Retinal pigment epithelial cell (primary cell): Measurements from ENCODE around the gene TNFRSF11A.

Source experiments
- DNase-seq: peaks from one replicate; pipeline ENCODE4 v3.0.0-alpha.2; 2010; ENCODE audit warnings: low read depth
- H3K4me3 ChIP-seq: 2 replicates; pipeline ENCODE4 v1.5.1; 2011; ENCODE audit warnings: mild to moderate bottlenecking, low read length, control low read depth, moderate library complexity
- TF ChIP-seq, protein P1 (sequence below): conservative IDR thresholded peaks from 2 replicates; pipeline ENCODE4 v1.5.1; 2011; ENCODE audit warnings: low read depth, low read length, control low read depth, inconsistent platforms

Gene TNFRSF11A

DNA sequence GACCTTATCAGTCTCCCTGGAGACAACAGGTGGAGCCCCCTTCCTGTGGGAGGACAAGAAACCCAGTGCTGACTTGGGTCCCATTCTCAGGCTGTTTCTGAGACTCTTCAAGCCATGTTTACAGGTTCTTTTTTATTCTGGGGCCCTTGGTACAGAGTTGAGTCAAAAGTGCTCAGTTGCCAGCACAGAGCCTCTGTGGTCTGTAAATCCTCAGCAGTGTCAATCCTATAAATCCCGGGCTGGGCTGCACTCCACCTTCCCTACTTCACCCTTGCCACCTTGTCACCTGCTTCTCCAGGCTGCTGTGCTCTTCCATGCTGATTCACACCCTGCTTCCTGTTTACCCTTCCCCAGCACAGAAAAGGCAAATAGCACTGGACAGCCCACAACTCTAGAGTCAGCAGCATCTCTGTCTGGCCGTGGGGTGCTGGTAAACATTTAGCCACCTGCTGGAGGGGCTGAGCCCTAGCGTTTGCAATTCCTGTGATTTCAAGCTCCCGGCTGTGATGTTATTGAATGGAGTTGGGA, 74.7 kb downstream of the TNFRSF11A start:
- TF ChIP-seq, protein P1, sequence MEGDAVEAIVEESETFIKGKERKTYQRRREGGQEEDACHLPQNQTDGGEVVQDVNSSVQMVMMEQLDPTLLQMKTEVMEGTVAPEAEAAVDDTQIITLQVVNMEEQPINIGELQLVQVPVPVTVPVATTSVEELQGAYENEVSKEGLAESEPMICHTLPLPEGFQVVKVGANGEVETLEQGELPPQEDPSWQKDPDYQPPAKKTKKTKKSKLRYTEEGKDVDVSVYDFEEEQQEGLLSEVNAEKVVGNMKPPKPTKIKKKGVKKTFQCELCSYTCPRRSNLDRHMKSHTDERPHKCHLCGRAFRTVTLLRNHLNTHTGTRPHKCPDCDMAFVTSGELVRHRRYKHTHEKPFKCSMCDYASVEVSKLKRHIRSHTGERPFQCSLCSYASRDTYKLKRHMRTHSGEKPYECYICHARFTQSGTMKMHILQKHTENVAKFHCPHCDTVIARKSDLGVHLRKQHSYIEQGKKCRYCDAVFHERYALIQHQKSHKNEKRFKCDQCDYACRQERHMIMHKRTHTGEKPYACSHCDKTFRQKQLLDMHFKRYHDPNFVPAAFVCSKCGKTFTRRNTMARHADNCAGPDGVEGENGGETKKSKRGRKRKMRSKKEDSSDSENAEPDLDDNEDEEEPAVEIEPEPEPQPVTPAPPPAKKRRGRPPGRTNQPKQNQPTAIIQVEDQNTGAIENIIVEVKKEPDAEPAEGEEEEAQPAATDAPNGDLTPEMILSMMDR, result peak; percentile 68
- DNase-seq, result no peak
- H3K4me3 ChIP-seq, result no peak overlapping the region

DNA sequence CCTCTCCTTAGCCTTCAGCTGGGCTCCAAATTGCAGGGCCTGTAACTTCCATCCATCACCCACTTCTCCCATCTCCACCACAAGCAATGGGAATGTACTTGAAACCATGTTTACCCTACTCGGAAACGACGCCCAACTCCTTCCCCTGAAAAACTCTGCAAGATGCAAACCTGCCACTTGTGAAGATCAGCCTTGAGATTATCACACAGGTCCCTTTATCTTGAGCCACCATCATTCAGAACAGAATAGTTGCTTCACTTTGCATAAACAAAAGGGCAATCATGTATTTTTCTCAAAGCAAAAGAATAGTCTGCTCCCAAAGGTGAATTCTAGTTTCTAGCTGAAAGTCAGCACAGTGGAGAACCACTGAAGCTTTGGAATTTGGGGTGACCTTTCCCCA, 75.8 kb downstream of the TNFRSF11A start:
- TF ChIP-seq, protein P1, result no peak
- no peak for DNase-seq
- no peak overlapping the region for H3K4me3 ChIP-seq

DNA sequence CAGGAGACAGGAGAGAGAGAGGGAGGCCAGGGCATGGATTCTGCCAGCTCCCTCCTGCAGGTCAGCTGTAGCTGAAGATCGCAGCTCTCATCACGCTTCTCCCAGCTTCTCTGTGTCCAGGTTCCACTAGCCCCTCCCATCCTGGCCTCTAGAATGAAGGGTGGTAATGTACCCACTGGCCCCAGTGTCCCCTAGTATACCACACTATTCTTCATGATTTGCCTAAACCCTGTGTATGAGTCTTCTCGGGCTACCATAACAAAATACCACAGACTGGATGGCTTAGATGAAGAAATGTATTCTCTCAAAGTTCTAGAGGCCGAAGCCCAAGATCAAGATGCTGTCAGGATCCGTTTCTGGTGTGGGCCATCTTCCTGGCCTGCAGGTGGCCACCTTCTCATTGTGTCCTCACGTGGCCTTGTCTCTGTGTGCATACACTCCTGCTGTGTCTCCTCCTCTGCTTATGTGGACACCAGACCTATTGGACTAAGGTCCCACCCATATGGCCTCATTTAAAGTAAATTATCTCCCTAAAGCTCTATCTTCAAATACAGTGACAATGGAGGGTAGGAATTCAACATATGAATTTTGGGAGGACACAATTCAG, 77.3 kb downstream of the TNFRSF11A start:
- DNase-seq, result no peak
- no peak overlapping the region for H3K4me3 ChIP-seq
- TF ChIP-seq, protein P1, result no peak

DNA sequence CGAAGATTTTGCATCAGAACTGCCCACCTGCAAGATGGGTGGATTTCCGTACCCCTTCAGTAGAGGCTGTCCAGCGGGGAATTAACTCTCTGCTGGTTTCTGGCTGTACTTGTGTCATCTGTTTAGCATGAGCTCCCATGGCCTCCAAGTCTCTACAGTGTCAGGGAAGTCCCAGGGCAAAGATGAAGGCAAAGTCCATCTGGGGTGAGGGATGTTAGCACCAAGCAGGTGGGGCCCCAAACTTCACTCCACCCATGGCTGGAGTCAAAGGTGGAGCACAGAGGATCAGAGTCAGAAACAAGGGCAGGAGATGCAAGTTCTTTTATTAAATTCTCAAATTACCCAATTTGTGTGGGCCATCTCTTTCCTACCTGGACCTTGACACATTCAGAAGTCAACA, 78.0 kb downstream of the TNFRSF11A start:
- TF ChIP-seq, protein P1, result no peak
- no peak overlapping the region for H3K4me3 ChIP-seq
- no peak for DNase-seq

DNA sequence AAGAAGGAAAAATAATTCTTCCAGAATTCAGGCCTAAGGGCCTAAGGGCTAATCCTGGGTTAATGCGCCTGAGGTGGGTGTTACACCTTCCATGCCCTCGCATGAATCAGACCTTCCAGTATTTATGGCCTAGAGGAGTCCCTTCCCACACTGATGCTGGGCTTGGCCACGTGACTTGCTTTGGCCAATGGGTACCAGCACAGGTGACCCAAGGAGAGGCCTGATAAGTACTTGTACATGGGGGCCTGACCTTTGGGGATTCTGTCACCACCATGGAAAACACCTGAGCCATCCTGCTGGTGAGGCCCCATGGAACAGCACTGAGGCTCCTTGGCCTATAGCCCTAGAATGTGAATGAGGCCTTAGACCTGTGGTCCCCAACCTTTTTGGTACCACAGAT, 79.8 kb downstream of the TNFRSF11A start:
- H3K4me3 ChIP-seq, result no peak overlapping the region
- no peak for DNase-seq
- TF ChIP-seq, protein P1, result no peak

DNA sequence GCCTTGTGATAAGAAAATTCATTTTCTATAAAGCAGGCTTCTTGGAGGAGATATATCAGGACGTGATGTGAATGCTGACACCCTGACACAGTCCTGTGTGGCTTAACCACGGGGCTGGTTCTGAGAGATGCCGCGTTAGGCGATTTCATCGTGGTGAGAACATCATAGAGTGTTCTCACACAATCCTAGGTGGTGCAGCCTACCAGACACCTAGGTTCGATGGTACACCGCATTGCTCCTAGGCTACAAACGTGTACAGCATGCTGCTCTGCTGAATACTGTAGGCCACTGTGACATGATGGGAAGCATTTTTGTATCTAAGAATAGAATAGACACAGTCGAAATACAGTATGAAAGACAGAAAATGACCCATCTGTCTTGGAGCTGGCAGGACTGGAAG, 82.5 kb downstream of the TNFRSF11A start:
- no peak for DNase-seq
- TF ChIP-seq, protein P1, result no peak
- H3K4me3 ChIP-seq, result no peak overlapping the region

DNA sequence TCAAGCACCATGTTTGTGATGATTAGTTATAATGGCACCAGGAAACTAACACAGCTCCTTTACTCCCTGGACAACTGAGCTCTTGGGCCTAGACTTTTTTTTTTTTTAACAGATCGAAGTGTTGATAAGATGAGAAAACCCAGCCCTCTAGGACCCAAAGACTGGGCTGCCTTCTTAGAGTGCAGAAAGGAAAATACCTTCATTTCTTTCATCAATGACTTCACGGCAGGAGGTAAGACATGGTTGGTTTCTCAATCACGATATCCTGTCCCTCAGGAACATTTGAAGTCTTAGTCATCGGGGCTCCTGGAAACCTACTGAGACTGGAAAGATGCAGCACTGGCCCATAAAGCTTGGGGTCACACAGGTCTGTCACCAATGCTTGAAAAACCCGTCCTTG, 84.7 kb downstream of the TNFRSF11A start:
- no peak for DNase-seq
- TF ChIP-seq, protein P1, result no peak
- no peak overlapping the region for H3K4me3 ChIP-seq
